Neural cell (in vitro differentiated cells): ENCODE measurements around the gene GALK2. TPM values are rescaled to one million over a fixed set of nuclear protein-coding genes. Genes with fewer than 3 reads are reported as not detected.
"Not testable (repeated sequence)": the region's sequence is repeated elsewhere in the genome, so short reads cannot be mapped to it uniquely, and the experiment has no call there.

Source experiments
- H2AFZ ChIP-seq: fragments of 200-600, 300-800 bp; sonication (generic), shearing (Covaris generic); 2 replicates; pipeline ENCODE4 v1.6.0; 2014; ENCODE audit warnings: low read depth, mild to moderate bottlenecking, antibody characterized with exemption, low read length, moderate library complexity
- H3F3A ChIP-seq: fragments of 200-600 bp; shearing (Covaris generic); 2 replicates; pipeline ENCODE4 v1.6.1; 2016; ENCODE audit warnings: mild to moderate bottlenecking, moderate library complexity, mixed read lengths, antibody characterized with exemption, low read length; ENCODE audit not compliant: insufficient read depth, poor library complexity, severe bottlenecking
- H3K27ac ChIP-seq: fragments of 200-600, 300-800 bp; sonication (generic), shearing (Covaris generic); 2 replicates; pipeline ENCODE4 v1.5.1; 2014; ENCODE audit warnings: mild to moderate bottlenecking, low read length, moderate library complexity
- H3K27me3 ChIP-seq: fragments of 300-800, 200-600 bp; sonication (generic), shearing (Covaris generic); 2 replicates; pipeline ENCODE4 v1.6.0; 2014; ENCODE audit warnings: mild to moderate bottlenecking, low read depth, low read length, moderate library complexity; ENCODE audit not compliant: insufficient read depth
- H3K36me3 ChIP-seq: fragments of 300-800, 200-600 bp; sonication (generic), shearing (Covaris generic); 2 replicates; pipeline ENCODE4 v1.5.1; 2014; ENCODE audit warnings: mild to moderate bottlenecking, antibody characterized with exemption, low read length, moderate library complexity; ENCODE audit not compliant: insufficient read depth
- H3K4me2 ChIP-seq: fragments of 300-800, 200-600 bp; sonication (generic), shearing (Covaris generic); 2 replicates; pipeline ENCODE4 v1.6.0; 2014; ENCODE audit warnings: mild to moderate bottlenecking, low read length
- H3K4me3 ChIP-seq: fragments of 300-800, 200-600 bp; sonication (generic), shearing (Covaris generic); 2 replicates; pipeline ENCODE4 v1.5.1; 2014; ENCODE audit warnings: mild to moderate bottlenecking, low read length, moderate library complexity
- H3K79me2 ChIP-seq: fragments of 200-600 bp; shearing (Covaris generic); replicated peaks from 2 replicates; pipeline ENCODE4 v1.6.0; 2014; ENCODE audit warnings: mild to moderate bottlenecking, low read length, moderate library complexity; ENCODE audit not compliant: insufficient read depth
- H3K9ac ChIP-seq: fragments of 300-800, 200-600 bp; sonication (generic), shearing (Covaris generic); 2 replicates; pipeline ENCODE4 v1.6.1; 2016; ENCODE audit warnings: mild to moderate bottlenecking, low read length, mixed read lengths
- H3K9me2 ChIP-seq: fragments of 200-600 bp; shearing (Covaris generic); 2 replicates; pipeline ENCODE4 v1.6.1; 2016; ENCODE audit warnings: mild to moderate bottlenecking, low read length, mixed read lengths; ENCODE audit not compliant: insufficient read depth
- H3K9me3 ChIP-seq: fragments of 200-600, 300-800 bp; sonication (generic), shearing (Covaris generic); 2 replicates; pipeline ENCODE4 v1.6.1; 2016; ENCODE audit warnings: mild to moderate bottlenecking, mixed run types, low read length, moderate library complexity, mixed read lengths
- H4K20me1 ChIP-seq: fragments of 200-600 bp; shearing (Covaris generic); 2 replicates; pipeline ENCODE4 v1.6.1; 2016; ENCODE audit warnings: mild to moderate bottlenecking, mixed run types; ENCODE audit not compliant: insufficient read depth
- CTCF ChIP-seq: fragments of 450-650 bp; IDR thresholded peaks from 2 replicates; pipeline ENCODE4 v1.5.1; 2014; ENCODE audit warnings: antibody characterized with exemption, mild to moderate bottlenecking, moderate library complexity; ENCODE audit not compliant: poor library complexity, severe bottlenecking
- EP300 ChIP-seq: fragments of 450-650 bp; conservative IDR thresholded peaks from 2 replicates; pipeline ENCODE4 v1.6.1; 2014; ENCODE audit warnings: antibody characterized with exemption, mild to moderate bottlenecking, moderate library complexity; ENCODE audit not compliant: poor library complexity, severe bottlenecking
- EZH2 ChIP-seq: fragments of 200-600, 300-800 bp; shearing (Covaris generic), sonication (generic); IDR thresholded peaks from 2 replicates; pipeline ENCODE4 v1.6.1; 2014; ENCODE audit warnings: antibody characterized with exemption, low read length, borderline replicate concordance, mild to moderate bottlenecking; ENCODE audit not compliant: insufficient read depth, poor library complexity, severe bottlenecking
- MXI1 ChIP-seq: fragments of 450-650 bp; conservative IDR thresholded peaks from 2 replicates; pipeline ENCODE4 v1.6.1; 2014; ENCODE audit warnings: antibody characterized with exemption, mild to moderate bottlenecking; ENCODE audit not compliant: poor library complexity, severe bottlenecking
- POLR2AphosphoS5 ChIP-seq: IDR thresholded peaks from 2 replicates; pipeline ENCODE4 v1.6.1; 2012
- RAD21 ChIP-seq: fragments of 450-650 bp; conservative IDR thresholded peaks from 2 replicates; pipeline ENCODE4 v1.6.1; 2014; ENCODE audit warnings: antibody characterized with exemption, mild to moderate bottlenecking, moderate library complexity
- REST ChIP-seq: IDR thresholded peaks from 2 replicates; pipeline ENCODE4 v1.6.1; 2012; ENCODE audit warnings: borderline replicate concordance
- SMC3 ChIP-seq: fragments of 450-650 bp; conservative IDR thresholded peaks from 2 replicates; pipeline ENCODE4 v1.6.1; 2014; ENCODE audit warnings: antibody characterized with exemption, mild to moderate bottlenecking, moderate library complexity; ENCODE audit not compliant: poor library complexity
- TAF1 ChIP-seq: IDR thresholded peaks from 2 replicates; pipeline ENCODE4 v1.6.1; 2012; ENCODE audit warnings: low read depth
- polyA plus RNA-seq: library from polyadenylated mRNA; depleted of rRNA; stranded (reverse); fragments of >200 nt; gene quantifications from 2 replicates; pipeline ENCODE4 v1.2.3, GENCODE V29; 2014

The GALK2 gene
- polyA plus RNA-seq, 1 donor from 2014 or later = 26.3 TPM

GRCh38 chr15:49168016-49168415 is 2.0 kb upstream of the GALK2 start:
- no peaks in the 10 kb centered on the region for H3K27me3 ChIP-seq
- no peak overlapping the region for H3K4me3 ChIP-seq
- no peak overlapping the region for H2AFZ ChIP-seq

GRCh38 chr15:49171790-49172189 is 1.7 kb downstream of the GALK2 start:
- Histone ChIP-seq H2AFZ (no peak overlapping the region), H3K9me2 (no peaks in the 10 kb centered on the region), H3K9ac (no peak overlapping the region), H3K27me3 (no peaks in the 10 kb centered on the region), H3K4me2 (no peak overlapping the region), H3F3A (no peaks in the 10 kb centered on the region), H3K36me3 (no peaks in the 10 kb centered on the region), H3K27ac (no peak overlapping the region), H4K20me1 (no peaks in the 10 kb centered on the region), H3K9me3 (no peaks in the 10 kb centered on the region), H3K4me3 (no peak overlapping the region), H3K79me2 (no peaks in the 10 kb centered on the region)
- no peak for TF ChIP-seq REST
- no peak for TF ChIP-seq EZH2
- no peak for TF ChIP-seq TAF1
- no peak for TF ChIP-seq POLR2AphosphoS5
- no peak for TF ChIP-seq SMC3
- no peak for TF ChIP-seq MXI1
- TF ChIP-seq RAD21 = no peak
- TF ChIP-seq EP300 = no peak
- no peak for TF ChIP-seq CTCF

More at GRCh38 chr15:49168016-49168415, 2.0 kb upstream of the GALK2 start:
- Histone ChIP-seq H3K79me2 (peaks cover 4% of the 10 kb centered on the region), H4K20me1 (no peaks in the 10 kb centered on the region), H3K9me2 (no peaks in the 10 kb centered on the region), H3K4me2 (no peak overlapping the region), H3K27ac (no peak overlapping the region), H3K36me3 (no peaks in the 10 kb centered on the region), H3K9ac (no peak overlapping the region), H3F3A (no peaks in the 10 kb centered on the region), H3K9me3 (no peaks in the 10 kb centered on the region)
- TF ChIP-seq TAF1 (no peak), SMC3 (no peak), EZH2 (no peak), POLR2AphosphoS5 (no peak)

- no peak overlapping the region for H3K4me3 ChIP-seq
- no peaks in the 10 kb centered on the region for H3K9me2 ChIP-seq
- no peak overlapping the region for H2AFZ ChIP-seq
- no peak for TF ChIP-seq REST
- H3K36me3 ChIP-seq = no peaks in the 10 kb centered on the region
- H3K9ac ChIP-seq = no peak overlapping the region
- no peaks in the 10 kb centered on the region for H3F3A ChIP-seq
- no peaks in the 10 kb centered on the region for H3K27me3 ChIP-seq
- H3K27ac ChIP-seq = no peak overlapping the region
- H3K79me2 ChIP-seq = no peaks in the 10 kb centered on the region
- no peak overlapping the region for H3K4me2 ChIP-seq
- no peaks in the 10 kb centered on the region for H3K9me3 ChIP-seq
- no peaks in the 10 kb centered on the region for H4K20me1 ChIP-seq
Observed at GRCh38 chr15:49174902-49175301, 4.9 kb downstream of the GALK2 start.

GRCh38 chr15:49175582-49176397 is 5.7 kb downstream of the GALK2 start:
- not testable (repeated sequence) for H3K4me3 ChIP-seq, H3K4me2 ChIP-seq, H3F3A ChIP-seq, H4K20me1 ChIP-seq, H3K27me3 ChIP-seq, H3K36me3 ChIP-seq, H3K9me2 ChIP-seq, H2AFZ ChIP-seq, H3K27ac ChIP-seq, H3K79me2 ChIP-seq, H3K9ac ChIP-seq, H3K9me3 ChIP-seq
